GM20431 (cell line): ENCODE data around the gene TOX2.
"Not testable (repeated sequence)": the region's sequence is repeated elsewhere in the genome, so short reads cannot be mapped to it uniquely, and the experiment has no call there.

Experiments
- in situ Hi-C: fragments of 300-500 bp; cut with MseI, MboI; formaldehyde crosslinking; loops from one replicate; pipeline ENCODE4 v1.15.0; 2020; ENCODE audit warnings: low sequenced_read_pairs; ENCODE audit not compliant: unreplicated experiment

TOX2 gene

GRCh38 chr20:44041001-44041400, 126.3 kb downstream of the TOX2 start:
- in situ Hi-C loops = no loop called here

GRCh38 chr20:44044712-44045111, 130.1 kb downstream of the TOX2 start:
- in situ Hi-C loops = not testable (repeated sequence)

- in situ Hi-C loops = no loop called here
These were observed 135.7 kb downstream of the TOX2 start for GRCh38 chr20:44050327-44050726.

- in situ Hi-C loops = no loop called here
These were observed 136.4 kb downstream of the TOX2 start for GRCh38 chr20:44050925-44051660.

- in situ Hi-C loops = no loop called here
These were observed 137.0 kb downstream of the TOX2 start for GRCh38 chr20:44051661-44052000.

GRCh38 chr20:44052166-44052565, 137.5 kb downstream of the TOX2 start:
- in situ Hi-C loops = no loop called here

GRCh38 chr20:44053046-44053445, 138.4 kb downstream of the TOX2 start:
- in situ Hi-C loops = no loop called here

GRCh38 chr20:44054118-44054517, 139.5 kb downstream of the TOX2 start:
- in situ Hi-C loops = no loop called here

GRCh38 chr20:44054849-44055248, 140.2 kb downstream of the TOX2 start:
- in situ Hi-C loops = no loop called here

- in situ Hi-C loops = no loop called here
These were observed 141.5 kb downstream of the TOX2 start for GRCh38 chr20:44056010-44056698.

- in situ Hi-C loops = no loop called here
These were observed 143.3 kb downstream of the TOX2 start for GRCh38 chr20:44057698-44058675.

GRCh38 chr20:44064501-44065400, 150.1 kb downstream of the TOX2 start:
- in situ Hi-C loops = no loop called here

GRCh38 chr20:44065401-44066340, 151.0 kb downstream of the TOX2 start:
- in situ Hi-C loops = no loop called here

GRCh38 chr20:44066645-44067606, 152.3 kb downstream of the TOX2 start:
- in situ Hi-C loops = no loop called here

- in situ Hi-C loops = no loop called here
These were observed 153.0 kb downstream of the TOX2 start for GRCh38 chr20:44067650-44068081.

GRCh38 chr20:44068316-44069201, 153.9 kb downstream of the TOX2 start:
- in situ Hi-C loops = no loop called here
